Karpas-422 (cell line): ENCODE measurements around the gene PLOD2. TPM values are rescaled to one million over a fixed set of nuclear protein-coding genes. Genes with fewer than 3 reads are reported as not detected.

Source experiments
- DNase-seq: peaks from one replicate; pipeline ENCODE4 v3.0.0-alpha.2; 2015
- H2AFZ ChIP-seq: fragments of 200-600 bp; sonication (generic); 2 replicates; pipeline ENCODE4 v1.6.1; 2014; ENCODE audit warnings: antibody characterized with exemption, low read length, mixed read lengths
- H3K27ac ChIP-seq: fragments of 200-600 bp; sonication (generic); 2 replicates; pipeline ENCODE4 v1.5.1; 2014; ENCODE audit warnings: mild to moderate bottlenecking, low read length, moderate library complexity
- H3K27me3 ChIP-seq: fragments of 200-600 bp; sonication (generic); 2 replicates; pipeline ENCODE4 v1.6.1; 2014; ENCODE audit warnings: low read length, mixed read lengths
- H3K36me3 ChIP-seq: fragments of 200-600 bp; sonication (generic); 2 replicates; pipeline ENCODE4 v1.6.1; 2014; ENCODE audit warnings: low read length, mixed read lengths; ENCODE audit not compliant: insufficient read depth
- H3K4me1 ChIP-seq: fragments of 200-600 bp; sonication (generic); 2 replicates; pipeline ENCODE4 v1.6.1; 2014; ENCODE audit warnings: mild to moderate bottlenecking, low read length, mixed read lengths
- H3K4me2 ChIP-seq: fragments of 200-600 bp; sonication (generic); 2 replicates; pipeline ENCODE4 v1.6.1; 2014; ENCODE audit warnings: low read length, low read depth, mild to moderate bottlenecking; ENCODE audit not compliant: poor library complexity, severe bottlenecking
- H3K4me3 ChIP-seq: fragments of 200-600 bp; sonication (generic); 2 replicates; pipeline ENCODE4 v1.5.1; 2014; ENCODE audit warnings: mild to moderate bottlenecking, antibody characterized with exemption, low read length, mixed read lengths
- H3K79me2 ChIP-seq: fragments of 200-600 bp; sonication (generic); 2 replicates; pipeline ENCODE4 v1.6.1; 2014; ENCODE audit warnings: mild to moderate bottlenecking, low read length, mixed read lengths
- H3K9ac ChIP-seq: fragments of 200-600 bp; sonication (generic); 2 replicates; pipeline ENCODE4 v1.6.0; 2014; ENCODE audit warnings: low read length
- H3K9me2 ChIP-seq: fragments of 200-600 bp; sonication (generic), shearing (Covaris generic); replicated peaks from 2 replicates; pipeline ENCODE4 v1.6.0; 2014; ENCODE audit warnings: mild to moderate bottlenecking, low read length, moderate library complexity; ENCODE audit not compliant: insufficient read depth
- H3K9me3 ChIP-seq: fragments of 300-700, 200-600 bp; sonication (generic); 2 replicates; pipeline ENCODE4 v1.6.1; 2014; ENCODE audit warnings: low read length, mixed read lengths
- H4K20me1 ChIP-seq: fragments of 200-600 bp; sonication (generic); 2 replicates; pipeline ENCODE4 v1.6.1; 2014; ENCODE audit warnings: mild to moderate bottlenecking, antibody characterized with exemption, low read length, low read depth; ENCODE audit not compliant: insufficient read depth
- total RNA-seq: library from RNA; depleted of rRNA; stranded (reverse); fragments of >200 nt; shearing (Covaris generic); gene quantifications from 2 replicates; pipeline ENCODE4 v1.2.3, GENCODE V29; 2014; ENCODE audit warnings: low replicate concordance

PLOD2 gene
- total RNA-seq, 1 experiment from 2014 or later = not detected

DNA sequence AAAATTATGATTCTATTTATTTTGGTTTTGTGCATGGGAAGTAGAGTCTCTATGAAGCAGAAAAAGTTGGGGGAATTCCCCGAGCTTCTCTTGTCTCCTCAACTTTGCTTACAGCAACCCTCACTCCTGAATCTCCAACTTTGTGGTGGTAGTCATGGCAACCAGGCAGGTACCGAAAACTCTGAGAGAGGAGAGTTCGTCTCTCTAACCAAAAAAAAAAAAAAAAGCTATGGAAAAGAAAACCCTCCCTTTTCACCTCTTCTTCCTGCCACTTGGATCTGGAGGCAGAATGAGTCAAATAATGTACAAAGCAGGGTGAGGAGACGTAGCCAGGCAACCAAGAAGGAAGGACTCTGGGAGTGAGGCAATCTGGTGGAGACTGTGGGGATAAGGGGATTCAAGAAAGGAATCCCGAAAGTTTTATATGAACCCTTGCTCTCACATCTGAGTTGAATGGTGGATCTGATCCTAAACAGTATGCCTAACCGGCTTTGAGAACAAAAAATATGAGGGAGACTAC is 108.1 kb downstream of the PLOD2 start:
- Histone ChIP-seq H3K4me1 (no peaks in the 10 kb centered on the region), H3K27me3 (no peaks in the 10 kb centered on the region), H3K4me2 (no peak overlapping the region), H3K9ac (no peak overlapping the region), H3K4me3 (no peak overlapping the region), H3K9me2 (no peaks in the 10 kb centered on the region), H2AFZ (no peak overlapping the region), H4K20me1 (no peaks in the 10 kb centered on the region), H3K36me3 (no peaks in the 10 kb centered on the region), H3K79me2 (no peaks in the 10 kb centered on the region), H3K9me3 (no peaks in the 10 kb centered on the region), H3K27ac (no peak overlapping the region)
- no peak for DNase-seq

DNA sequence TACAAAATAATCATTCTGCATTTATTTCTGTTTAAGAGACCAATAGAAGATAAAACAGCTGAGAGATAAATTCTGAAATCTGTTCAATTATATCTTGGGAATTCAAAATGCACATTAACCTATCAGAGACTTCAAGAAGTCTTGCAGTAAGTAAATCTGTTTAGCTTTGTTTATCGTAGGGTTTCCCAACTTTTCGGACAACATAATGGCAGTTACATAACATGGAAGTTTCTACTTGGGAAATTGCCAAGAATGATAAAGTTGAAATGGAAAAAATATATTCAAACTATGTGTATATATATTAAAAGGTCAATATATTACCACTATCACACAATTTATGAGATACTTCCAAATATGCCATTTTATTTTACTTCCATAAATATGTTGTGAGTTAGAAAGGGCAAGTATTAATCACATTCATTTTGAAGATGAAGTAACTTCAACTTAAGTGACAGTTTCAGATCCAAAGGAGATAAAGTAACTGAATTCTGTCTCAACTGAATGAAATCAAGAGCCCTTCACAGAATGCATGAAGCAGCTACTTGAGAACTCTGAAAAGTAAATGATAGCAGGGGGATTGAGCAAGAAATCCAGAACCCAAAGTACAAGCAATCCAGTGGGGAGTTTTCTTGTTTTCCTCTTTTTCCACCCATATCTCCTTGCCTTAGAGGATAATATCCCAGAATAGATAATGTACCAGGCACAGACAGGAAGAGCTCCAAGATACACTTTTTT is 108.8 kb downstream of the PLOD2 start:
- Histone ChIP-seq H3K27me3 (no peaks in the 10 kb centered on the region), H3K4me2 (no peak overlapping the region), H3K9me3 (no peaks in the 10 kb centered on the region), H3K79me2 (no peaks in the 10 kb centered on the region), H3K9ac (no peak overlapping the region), H3K36me3 (no peaks in the 10 kb centered on the region), H3K27ac (no peak overlapping the region), H3K4me3 (no peak overlapping the region), H3K9me2 (no peaks in the 10 kb centered on the region), H2AFZ (no peak overlapping the region), H4K20me1 (no peaks in the 10 kb centered on the region), H3K4me1 (no peaks in the 10 kb centered on the region)
- no peak for DNase-seq

DNA sequence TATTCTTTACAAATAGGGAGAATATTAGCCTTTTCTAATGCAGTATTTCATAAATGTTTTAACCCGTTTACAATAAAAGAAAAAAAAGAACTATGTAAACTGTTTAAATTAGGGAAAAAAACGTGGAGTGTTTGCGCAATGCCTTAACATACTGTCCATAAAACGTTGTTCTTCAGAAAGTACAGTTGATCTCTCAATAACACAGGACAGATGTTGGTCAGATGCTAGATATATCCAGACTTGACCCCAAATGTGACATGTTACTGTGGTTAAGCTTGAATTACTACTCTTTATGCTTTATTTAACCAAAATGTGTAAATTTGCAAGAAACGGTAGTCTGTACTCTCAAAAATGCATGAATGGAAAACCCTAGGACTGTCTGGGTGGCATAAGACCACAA is 110.3 kb downstream of the PLOD2 start:
- H3K27ac ChIP-seq = no peak overlapping the region
- no peaks in the 10 kb centered on the region for H3K9me2 ChIP-seq
- H3K4me1 ChIP-seq = no peaks in the 10 kb centered on the region
- H3K36me3 ChIP-seq = no peaks in the 10 kb centered on the region
- no peak overlapping the region for H2AFZ ChIP-seq
- H4K20me1 ChIP-seq = no peaks in the 10 kb centered on the region
- no peaks in the 10 kb centered on the region for H3K79me2 ChIP-seq
- DNase-seq = no peak
- no peak overlapping the region for H3K9ac ChIP-seq
- H3K4me3 ChIP-seq = no peak overlapping the region
- H3K9me3 ChIP-seq = no peaks in the 10 kb centered on the region
- H3K27me3 ChIP-seq = no peaks in the 10 kb centered on the region
- H3K4me2 ChIP-seq = no peak overlapping the region

DNA sequence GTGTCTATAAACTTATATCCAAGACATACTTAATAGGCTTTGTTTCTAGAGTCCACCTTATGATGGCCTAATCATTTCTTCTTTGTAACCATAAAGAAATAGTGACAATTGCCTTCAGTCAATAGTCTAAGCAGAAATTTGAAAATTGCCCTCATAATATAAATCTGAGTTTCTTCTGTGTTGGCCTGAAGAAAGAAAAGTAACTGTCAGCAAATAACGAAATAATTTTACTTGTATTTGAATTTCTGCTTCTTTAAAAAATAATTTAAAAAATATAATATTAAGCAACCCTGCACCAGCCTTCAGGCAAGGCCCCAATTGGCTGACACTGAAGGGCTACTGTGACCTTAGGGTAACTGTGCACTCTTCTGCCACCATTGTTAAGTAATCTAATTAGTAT is 113.5 kb downstream of the PLOD2 start:
- Histone ChIP-seq H3K4me1 (no peaks in the 10 kb centered on the region), H3K9me3 (no peaks in the 10 kb centered on the region), H3K27me3 (no peaks in the 10 kb centered on the region), H3K36me3 (no peaks in the 10 kb centered on the region), H3K27ac (no peak overlapping the region), H2AFZ (no peak overlapping the region), H3K4me2 (no peak overlapping the region), H3K9ac (no peak overlapping the region), H3K4me3 (no peak overlapping the region), H4K20me1 (no peaks in the 10 kb centered on the region), H3K79me2 (no peaks in the 10 kb centered on the region), H3K9me2 (no peaks in the 10 kb centered on the region)
- no peak for DNase-seq

DNA sequence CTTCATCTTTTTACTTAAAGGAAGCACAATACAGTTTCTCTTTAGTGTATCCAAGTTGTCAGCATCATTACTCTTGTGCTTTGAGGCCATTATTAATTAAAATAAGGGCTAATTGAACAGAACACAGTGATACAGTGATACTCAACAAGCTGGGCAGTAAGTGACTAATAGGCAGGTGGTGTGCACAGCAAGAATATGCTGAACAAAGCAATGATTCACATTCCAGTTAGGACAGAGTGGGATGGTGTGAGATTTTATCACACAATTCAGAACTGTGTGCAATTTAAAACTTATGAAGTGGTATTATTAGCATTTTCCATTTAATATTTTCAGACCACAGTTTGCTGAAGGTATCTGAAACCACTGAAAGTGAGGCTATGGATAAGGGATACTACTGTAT is 116.9 kb downstream of the PLOD2 start:
- no peak overlapping the region for H3K4me2 ChIP-seq
- H3K27ac ChIP-seq = no peak overlapping the region
- no peak overlapping the region for H3K4me3 ChIP-seq
- H3K9ac ChIP-seq = no peak overlapping the region
- H4K20me1 ChIP-seq = no peaks in the 10 kb centered on the region
- H2AFZ ChIP-seq = no peak overlapping the region
- H3K79me2 ChIP-seq = no peaks in the 10 kb centered on the region
- H3K9me3 ChIP-seq = peaks cover under 1% of the 10 kb centered on the region; the same call in 1 of the 2 replicates
- H3K36me3 ChIP-seq = no peaks in the 10 kb centered on the region
- no peaks in the 10 kb centered on the region for H3K4me1 ChIP-seq
- no peaks in the 10 kb centered on the region for H3K27me3 ChIP-seq
- no peaks in the 10 kb centered on the region for H3K9me2 ChIP-seq
- no peak for DNase-seq

DNA sequence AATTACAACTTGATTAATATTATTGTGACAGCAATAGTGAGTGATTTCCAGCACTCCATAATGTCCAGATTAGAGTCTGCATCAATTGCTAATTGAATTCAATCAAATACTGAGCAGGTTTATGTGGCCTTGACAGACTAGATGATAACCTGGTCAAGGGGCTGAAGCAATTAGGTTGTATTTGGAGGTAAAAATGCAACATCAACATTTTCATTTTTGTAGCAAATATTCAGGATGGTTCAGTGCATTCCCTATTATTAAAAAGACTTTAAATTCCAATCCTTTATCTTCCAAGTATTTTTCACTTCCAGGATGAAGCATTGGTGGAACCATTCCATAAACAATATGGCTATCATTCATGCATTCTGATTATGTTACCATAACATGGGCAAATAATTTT is 120.4 kb downstream of the PLOD2 start:
- DNase-seq = no peak
- Histone ChIP-seq H2AFZ (no peak overlapping the region), H3K36me3 (no peaks in the 10 kb centered on the region), H3K79me2 (no peaks in the 10 kb centered on the region), H3K4me1 (no peaks in the 10 kb centered on the region), H3K9me3 (peaks cover 4% of the 10 kb centered on the region; the same call in 1 of the 2 replicates), H3K4me2 (no peak overlapping the region), H3K27me3 (no peaks in the 10 kb centered on the region), H3K9ac (no peak overlapping the region), H3K4me3 (no peak overlapping the region), H4K20me1 (no peaks in the 10 kb centered on the region), H3K27ac (no peak overlapping the region), H3K9me2 (no peaks in the 10 kb centered on the region)

DNA sequence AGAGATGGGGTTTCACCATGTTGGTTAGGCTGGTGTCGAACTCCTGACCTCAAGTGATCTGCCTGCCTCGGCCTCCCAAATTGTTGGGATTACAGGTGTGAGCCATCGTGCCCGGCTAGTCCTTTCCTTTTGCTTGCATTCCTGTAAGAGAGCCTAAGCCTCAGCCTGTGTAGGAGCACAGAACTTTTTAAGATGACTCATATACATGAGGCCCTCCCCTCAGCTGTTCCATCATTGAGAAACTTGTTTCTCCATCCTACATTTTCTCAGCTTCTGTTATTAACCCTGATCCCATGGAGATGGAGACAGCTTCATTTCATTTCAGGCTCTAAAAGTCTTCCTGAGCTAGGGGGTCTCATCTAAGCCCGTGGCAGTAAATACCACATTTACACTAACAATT is 123.3 kb downstream of the PLOD2 start:
- H3K79me2 ChIP-seq = no peaks in the 10 kb centered on the region
- H3K27me3 ChIP-seq = no peaks in the 10 kb centered on the region
- no peak overlapping the region for H3K9ac ChIP-seq
- H3K4me1 ChIP-seq = no peaks in the 10 kb centered on the region
- no peak overlapping the region for H2AFZ ChIP-seq
- H3K27ac ChIP-seq = no peak overlapping the region
- H3K36me3 ChIP-seq = no peaks in the 10 kb centered on the region
- H3K4me2 ChIP-seq = no peak overlapping the region
- no peak overlapping the region for H3K4me3 ChIP-seq
- DNase-seq = no peak
- H4K20me1 ChIP-seq = no peaks in the 10 kb centered on the region
- H3K9me3 ChIP-seq = peaks cover 4% of the 10 kb centered on the region; the same call in 1 of the 2 replicates
- H3K9me2 ChIP-seq = no peaks in the 10 kb centered on the region

DNA sequence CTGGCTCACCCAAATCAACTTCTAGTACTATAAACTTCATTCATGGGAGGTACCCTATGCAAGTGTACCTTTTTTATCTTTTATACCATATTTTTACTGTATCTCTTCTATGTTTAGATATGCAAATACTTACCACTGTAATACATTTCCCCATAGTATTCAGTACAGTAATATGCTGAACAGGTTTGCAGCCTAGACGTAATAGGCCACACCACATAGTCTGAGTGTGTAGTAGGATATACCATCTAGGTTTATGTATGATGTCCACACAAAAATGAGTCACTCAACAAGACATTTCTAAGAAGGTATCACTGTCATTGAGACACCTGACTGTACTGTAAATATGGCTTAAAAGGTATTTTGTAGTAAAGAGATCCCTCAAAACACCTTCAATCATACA is 124.7 kb downstream of the PLOD2 start:
- no peak overlapping the region for H3K4me2 ChIP-seq
- H3K36me3 ChIP-seq = no peaks in the 10 kb centered on the region
- H3K9me2 ChIP-seq = no peaks in the 10 kb centered on the region
- no peak overlapping the region for H3K9ac ChIP-seq
- no peak for DNase-seq
- no peak overlapping the region for H2AFZ ChIP-seq
- no peaks in the 10 kb centered on the region for H3K4me1 ChIP-seq
- no peaks in the 10 kb centered on the region for H4K20me1 ChIP-seq
- H3K27me3 ChIP-seq = no peaks in the 10 kb centered on the region
- no peaks in the 10 kb centered on the region for H3K79me2 ChIP-seq
- H3K27ac ChIP-seq = no peak overlapping the region
- H3K4me3 ChIP-seq = no peak overlapping the region
- peaks cover 8% of the 10 kb centered on the region; the same call in 1 of the 2 replicates for H3K9me3 ChIP-seq
